Measurements from ENCODE around the gene PTPRF.
A peak's percentile ranks its signal among the peaks of the same experiment; 100 is the strongest.

Gene PTPRF

GRCh38 chr1:43513471-43514173, 17.1 kb upstream of the PTPRF start:
- DNase-seq, result no peak

GRCh38 chr1:43518935-43519686, 11.6 kb upstream of the PTPRF start:
- DNase-seq, result no peak

- DNase-seq, result no peak
Measured at GRCh38 chr1:43520100-43520778, 10.4 kb upstream of the PTPRF start.

- no peak for DNase-seq
Measured at GRCh38 chr1:43521078-43521477, 9.6 kb upstream of the PTPRF start.

GRCh38 chr1:43521756-43522155, 8.9 kb upstream of the PTPRF start:
- DNase-seq, result no peak

- no peak for DNase-seq
Measured at GRCh38 chr1:43522431-43522775, 8.3 kb upstream of the PTPRF start.

- no peak for DNase-seq
Measured at GRCh38 chr1:43522776-43523480, 7.8 kb upstream of the PTPRF start.

GRCh38 chr1:43524804-43525203, 5.9 kb upstream of the PTPRF start:
- no peak for DNase-seq

GRCh38 chr1:43526002-43526401, 4.7 kb upstream of the PTPRF start:
- no peak for DNase-seq

GRCh38 chr1:43527111-43527878, 3.4 kb upstream of the PTPRF start:
- DNase-seq, result no peak

- peak; percentile 82 for DNase-seq
Measured at GRCh38 chr1:43529206-43529731, 1.4 kb upstream of the PTPRF start.

GRCh38 chr1:43531107-43531905, 623 bp downstream of the PTPRF start:
- peak; percentile 18 for DNase-seq

- no peak for DNase-seq
Measured at GRCh38 chr1:43531906-43532584, 1.4 kb downstream of the PTPRF start.

- no peak for DNase-seq
Measured at GRCh38 chr1:43532716-43533115, 2.0 kb downstream of the PTPRF start.

- no peak for DNase-seq
Measured at GRCh38 chr1:43533584-43533983, 2.9 kb downstream of the PTPRF start.

- no peak for DNase-seq
Measured at GRCh38 chr1:43534256-43534655, 3.6 kb downstream of the PTPRF start.

GRCh38 chr1:43536196-43536863, 5.6 kb downstream of the PTPRF start:
- no peak for DNase-seq

- DNase-seq, result no peak
Measured at GRCh38 chr1:43536864-43537358, 6.2 kb downstream of the PTPRF start.

- no peak for DNase-seq
Measured at GRCh38 chr1:43537423-43538142, 6.9 kb downstream of the PTPRF start.

GRCh38 chr1:43538143-43538487, 7.4 kb downstream of the PTPRF start:
- no peak for DNase-seq
